Suprapubic skin (tissue), 4 donors: ENCODE results near the gene MAML2. TPM values are rescaled to one million over a fixed set of nuclear protein-coding genes. Genes with fewer than 3 reads are reported as not detected.

Experiments used
- DNase-seq, 2 donors: peaks; one replicate each; pipeline ENCODE4 v3.0.0-alpha.2; 2019; ENCODE audit warnings: low spot score in 2 of 2
- H3K27ac ChIP-seq: fragments of 200-600 bp; sonication (generic); one replicate; pipeline ENCODE4 v1.5.1; 2019
- H3K27me3 ChIP-seq: fragments of 200-600 bp; sonication (generic); one replicate; pipeline ENCODE4 v1.5.1; 2019
- H3K36me3 ChIP-seq: fragments of 200-600 bp; sonication (generic); one replicate; pipeline ENCODE4 v1.5.1; 2019
- H3K4me1 ChIP-seq: fragments of 200-600 bp; sonication (generic); one replicate; pipeline ENCODE4 v1.5.1; 2019
- H3K4me3 ChIP-seq: fragments of 200-600 bp; sonication (generic); one replicate; pipeline ENCODE4 v1.5.1; 2019; ENCODE audit warnings: mild to moderate bottlenecking
- H3K9me3 ChIP-seq: fragments of 200-600 bp; sonication (generic); one replicate; pipeline ENCODE4 v1.5.1; 2019
- CTCF ChIP-seq, 2 donors: fragments of 200-600 bp in 1 of 2; fragments of 450-650 bp in 1 of 2; sonication (generic) in 1 of 2; IDR thresholded peaks; one replicate each; pipeline ENCODE4 v1.5.1; 2016 to 2019; ENCODE audit warnings: antibody characterized with exemption in 2 of 2, mild to moderate bottlenecking in 1 of 2, moderate library complexity in 1 of 2
- EP300 ChIP-seq: sonication (generic); formaldehyde crosslinking; IDR thresholded peaks from one replicate; pipeline ENCODE4 v1.6.1; 2017; ENCODE audit warnings: antibody characterized with exemption
- POLR2A ChIP-seq, 2 donors: fragments of 450-650 bp; IDR thresholded peaks; one replicate each; pipeline ENCODE4 v1.6.1; 2017; ENCODE audit warnings: antibody characterized with exemption in 2 of 2, mild to moderate bottlenecking in 2 of 2, moderate library complexity in 2 of 2
- POLR2AphosphoS5 ChIP-seq, 3 donors: sonication (generic); formaldehyde crosslinking; IDR thresholded peaks; one replicate each; pipeline ENCODE4 v1.6.1; 2017; ENCODE audit warnings: antibody characterized with exemption in 3 of 3
- WGBS: methylation state at CpG from one replicate; pipeline ENCODE4 v1.1.5; 2018; 5-methylcytosine and 5-hydroxymethylcytosine counted together
- total RNA-seq, 4 donors: library from RNA; depleted of rRNA; stranded (reverse); fragments of >200 nt; gene quantifications; one replicate each; pipeline ENCODE4 v1.1.0, GENCODE V29; 2016

The MAML2 gene
- total RNA-seq, 4 donors from 2014 or later = 24.9 to 44.4 (median 30.9) TPM

DNA sequence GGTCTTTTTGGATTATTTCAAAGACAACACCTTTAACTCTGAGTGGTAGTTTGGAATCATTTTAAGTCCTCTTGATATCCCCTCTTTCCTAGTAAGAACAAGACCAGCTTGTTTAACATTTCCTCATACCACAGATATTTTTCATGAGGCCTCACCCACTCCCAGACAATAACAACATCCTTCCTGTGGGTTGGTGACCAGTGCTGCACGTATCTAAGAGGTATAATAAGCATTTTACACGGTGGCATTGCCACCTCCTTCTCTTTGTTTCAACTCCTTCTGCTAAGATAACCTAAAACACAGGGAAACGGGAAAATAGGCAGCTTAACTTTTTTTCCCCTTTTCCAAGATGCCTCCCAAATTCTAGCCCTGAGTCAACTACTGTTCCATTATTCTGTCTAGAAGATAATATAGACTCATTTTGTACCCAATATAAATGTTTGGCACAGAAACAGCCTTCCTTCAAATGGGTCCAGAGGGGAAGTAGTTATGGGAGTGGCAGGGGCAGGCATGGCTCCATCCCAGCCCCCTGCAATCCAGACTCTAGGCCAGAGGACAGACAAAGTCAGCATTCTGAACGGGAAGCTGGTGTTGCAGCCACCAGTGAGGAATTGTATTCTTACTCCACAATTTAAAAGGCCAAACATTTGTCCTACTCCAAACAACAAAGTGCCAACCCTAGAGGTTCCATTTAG, 28.5 kb downstream of the MAML2 start:
- TF ChIP-seq POLR2A (IDR thresholded peaks at IDR 0.05) (no peak), EP300 (no peak), POLR2AphosphoS5 (IDR thresholded peaks at IDR 0.05) (no peak), CTCF (IDR thresholded peaks at IDR 0.05) (no peak)
- peak overlapping the region; percentile 68 for H3K27ac ChIP-seq
- DNase-seq = no peak

GRCh38 chr11:96313163-96313562, 29.8 kb downstream of the MAML2 start:
- H3K36me3 ChIP-seq = no peaks in the 10 kb centered on the region
- no peaks in the 10 kb centered on the region for H3K27me3 ChIP-seq
- 84% methylated on average over 6 of the region's 6 CpGs for WGBS
- H3K9me3 ChIP-seq = no peaks in the 10 kb centered on the region
- TF ChIP-seq CTCF (IDR thresholded peaks at IDR 0.05) (no peak), POLR2A (IDR thresholded peaks at IDR 0.05) (no peak), EP300 (no peak), POLR2AphosphoS5 (IDR thresholded peaks at IDR 0.05) (no peak)
- H3K27ac ChIP-seq = no peak overlapping the region
- DNase-seq = no peak
- peaks cover 79% of the 10 kb centered on the region for H3K4me1 ChIP-seq
- H3K4me3 ChIP-seq = no peak overlapping the region

More for the DNA sequence above, 28.5 kb downstream of the MAML2 start:
- 33% methylated on average over 4 of the region's 4 CpGs for WGBS
- H3K27me3 ChIP-seq = no peaks in the 10 kb centered on the region
- no peaks in the 10 kb centered on the region for H3K9me3 ChIP-seq
- no peaks in the 10 kb centered on the region for H3K36me3 ChIP-seq
- no peak overlapping the region for H3K4me3 ChIP-seq
- H3K4me1 ChIP-seq = peaks cover 76% of the 10 kb centered on the region

DNA sequence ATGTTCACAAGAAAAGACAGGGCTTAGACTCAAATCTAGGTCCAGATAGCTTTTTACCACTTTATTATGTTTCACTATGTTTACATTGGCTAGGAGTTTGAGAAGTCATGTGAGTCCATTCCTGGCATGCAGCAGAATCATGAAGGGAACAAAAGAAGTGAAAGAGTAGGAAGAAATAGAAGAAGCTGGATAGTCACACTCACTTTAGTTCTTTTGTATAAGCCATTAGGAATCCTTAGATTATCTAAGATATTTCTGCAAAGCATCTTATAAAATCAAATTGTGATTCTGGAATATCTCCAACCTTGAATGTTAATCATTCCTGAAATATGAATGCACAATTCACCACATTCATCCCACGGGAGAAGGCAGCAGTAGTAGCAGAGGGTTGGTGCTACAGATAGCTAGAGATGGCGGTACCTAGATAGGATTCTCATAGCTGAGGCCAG, 31.9 kb downstream of the MAML2 start:
- WGBS = 43% methylated on average over 2 of the region's 2 CpGs
- H3K27me3 ChIP-seq = no peaks in the 10 kb centered on the region
- peaks cover 79% of the 10 kb centered on the region for H3K4me1 ChIP-seq
- no peaks in the 10 kb centered on the region for H3K9me3 ChIP-seq
- no peak for TF ChIP-seq EP300
- no peak for TF ChIP-seq POLR2AphosphoS5 (IDR thresholded peaks at IDR 0.05)
- no peak for TF ChIP-seq CTCF (IDR thresholded peaks at IDR 0.05)
- TF ChIP-seq POLR2A (IDR thresholded peaks at IDR 0.05) = no peak
- H3K36me3 ChIP-seq = no peaks in the 10 kb centered on the region
- H3K4me3 ChIP-seq = no peak overlapping the region
- H3K27ac ChIP-seq = peak overlapping the region; percentile 29
- no peak for DNase-seq

- no peaks in the 10 kb centered on the region for H3K27me3 ChIP-seq
- TF ChIP-seq EP300 (no peak), POLR2A (IDR thresholded peaks at IDR 0.05) (no peak), POLR2AphosphoS5 (IDR thresholded peaks at IDR 0.05) (no peak), CTCF (IDR thresholded peaks at IDR 0.05) (no peak)
- 76% methylated on average over 1 of the region's 1 CpG for WGBS
- H3K27ac ChIP-seq = no peak overlapping the region
- no peaks in the 10 kb centered on the region for H3K36me3 ChIP-seq
- peaks cover 78% of the 10 kb centered on the region for H3K4me1 ChIP-seq
- H3K4me3 ChIP-seq = no peak overlapping the region
- no peaks in the 10 kb centered on the region for H3K9me3 ChIP-seq
- DNase-seq = no peak
Measured at GRCh38 chr11:96310236-96310635, 32.8 kb downstream of the MAML2 start.

- H3K27ac ChIP-seq = no peak overlapping the region
- no peak for DNase-seq
- no peaks in the 10 kb centered on the region for H3K27me3 ChIP-seq
- H3K36me3 ChIP-seq = no peaks in the 10 kb centered on the region
- peaks cover 74% of the 10 kb centered on the region for H3K4me1 ChIP-seq
- no peak overlapping the region for H3K4me3 ChIP-seq
- TF ChIP-seq POLR2AphosphoS5 (IDR thresholded peaks at IDR 0.05) (no peak), EP300 (no peak), POLR2A (IDR thresholded peaks at IDR 0.05) (no peak), CTCF (IDR thresholded peaks at IDR 0.05) (no peak)
- WGBS = 86% methylated on average over 5 of the region's 5 CpGs
- H3K9me3 ChIP-seq = no peaks in the 10 kb centered on the region
Measured at GRCh38 chr11:96309643-96310017, 33.4 kb downstream of the MAML2 start.
